Keratinocyte (primary cell): ENCODE data around the gene DKK3. TPM values are rescaled to one million over a fixed set of nuclear protein-coding genes. Genes with fewer than 3 reads are reported as not detected.

Experiments
- DNase-seq: peaks from one replicate; pipeline ENCODE4 v3.0.0-alpha.2; 2011; ENCODE audit warnings: low read depth, missing footprints, low spot score
- FAIRE-seq: peaks from 2 replicates; lab custom pipeline; 2011; peaks lifted over from hg19 to GRCh38; lab: Jason Lieb, UNC
- H2AFZ ChIP-seq: 2 replicates; pipeline ENCODE4 v1.6.0; 2012; ENCODE audit warnings: low read length, control low read depth, inconsistent platforms; ENCODE audit not compliant: control insufficient read depth
- H3K27ac ChIP-seq: 2 replicates; pipeline ENCODE4 v1.5.1; 2011; ENCODE audit warnings: low read length; ENCODE audit not compliant: control insufficient read depth, insufficient read depth
- H3K27me3 ChIP-seq: 3 replicates; pipeline ENCODE4 v1.6.0; 2011; ENCODE audit warnings: low read length; ENCODE audit not compliant: control insufficient read depth, insufficient read depth; ENCODE audit errors: extremely low read depth
- H3K36me3 ChIP-seq, 2 experiments: 2 replicates in 1 of 2; 3 replicates in 1 of 2; pipeline ENCODE4 v1.5.1; 2011; ENCODE audit warnings: low read length in 2 of 2, mild to moderate bottlenecking in 1 of 2; ENCODE audit not compliant: control insufficient read depth in 2 of 2, insufficient read depth in 2 of 2; ENCODE audit errors: extremely low read depth in 1 of 2
- H3K4me1 ChIP-seq: 3 replicates; pipeline ENCODE4 v1.5.1; 2011; ENCODE audit warnings: low read length; ENCODE audit not compliant: control insufficient read depth, insufficient read depth; ENCODE audit errors: extremely low read depth
- H3K4me2 ChIP-seq: 3 replicates; pipeline ENCODE4 v1.6.0; 2011; ENCODE audit warnings: low read depth, low read length; ENCODE audit not compliant: control insufficient read depth, insufficient read depth; ENCODE audit errors: extremely low read depth
- H3K4me3 ChIP-seq, 3 experiments: fragments of 200-600 bp in 1 of 3; sonication (generic) in 1 of 3; 2 replicates in 2 of 3; 3 replicates in 1 of 3; pipeline ENCODE4 v1.5.1; 2011 to 2016; ENCODE audit warnings: low read length in 3 of 3, mild to moderate bottlenecking in 3 of 3, control low read depth in 2 of 3, inconsistent platforms in 1 of 3, low read depth in 1 of 3, mixed read lengths in 1 of 3, mixed run types in 1 of 3, moderate library complexity in 1 of 3; ENCODE audit not compliant: control insufficient read depth in 2 of 3, insufficient read depth in 2 of 3; ENCODE audit errors: extremely low read depth in 1 of 3
- H3K79me2 ChIP-seq: 2 replicates; pipeline ENCODE4 v1.6.0; 2012; ENCODE audit warnings: low read length; ENCODE audit not compliant: control insufficient read depth, insufficient read depth
- H3K9ac ChIP-seq: 3 replicates; pipeline ENCODE4 v1.6.0; 2011; ENCODE audit warnings: low read length; ENCODE audit not compliant: control insufficient read depth, insufficient read depth; ENCODE audit errors: extremely low read depth
- H3K9me1 ChIP-seq: 3 replicates; pipeline ENCODE4 v1.6.0; 2011; ENCODE audit warnings: low read length; ENCODE audit not compliant: control insufficient read depth, insufficient read depth; ENCODE audit errors: extremely low read depth
- H3K9me3 ChIP-seq: 2 replicates; pipeline ENCODE4 v1.5.1; 2012; ENCODE audit warnings: low read depth, low read length; ENCODE audit not compliant: control insufficient read depth
- H4K20me1 ChIP-seq: 3 replicates; pipeline ENCODE4 v1.6.0; 2011; ENCODE audit warnings: low read length; ENCODE audit not compliant: control insufficient read depth, insufficient read depth; ENCODE audit errors: extremely low read depth
- CTCF ChIP-seq, 3 experiments: IDR thresholded peaks in 1 of 3; conservative IDR thresholded peaks in 1 of 3; optimal IDR thresholded peaks in 1 of 3; 2 replicates in 2 of 3; 3 replicates in 1 of 3; pipeline versions ENCODE3 to v1.5.1; 2011; ENCODE audit warnings: low read length in 3 of 3, mild to moderate bottlenecking in 3 of 3, moderate library complexity in 2 of 3, control low read depth in 1 of 3, inconsistent platforms in 1 of 3; ENCODE audit not compliant: insufficient read depth in 2 of 3; ENCODE audit errors: extremely low read depth in 1 of 3
- EZH2 ChIP-seq: IDR thresholded peaks from one replicate; pipeline ENCODE4 v1.6.1; 2012; ENCODE audit warnings: inconsistent platforms, mild to moderate bottlenecking, low read length, moderate library complexity
- dilution Hi-C: fragments of 300-500 bp; cut with MboI; formaldehyde crosslinking; loops from one replicate; pipeline ENCODE4 v1.7.0; 2020; ENCODE audit warnings: low sequenced_read_pairs; ENCODE audit not compliant: extremely low pct_ligation_motif_present
- polyA plus RNA-seq, 5 experiments: library from polyadenylated mRNA; depleted of rRNA in 3 of 5; stranded (reverse) in 3 of 5; stranded (forward) in 1 of 5; unstranded in 1 of 5; fragments of >200 nt; gene quantifications; 1 replicate in 1 of 5; 2 replicates in 3 of 5; 3 replicates in 1 of 5; pipeline versions ENCODE4 v1.2.1 to v1.2.3, GENCODE V29; 2011 to 2012; ENCODE audit warnings: missing spikeins in 2 of 5, low read depth in 1 of 5, low replicate concordance in 1 of 5

The DKK3 gene
- polyA plus RNA-seq, 1 donor (not counting 4 experiments of a cell fraction or from before 2014, with no cell fraction given) = 712 TPM

GRCh38 chr11:11944444-11944843 is 64.0 kb downstream of the DKK3 start:
- H3K4me2 ChIP-seq = no peak overlapping the region
- TF ChIP-seq EZH2 (no peak), CTCF (optimal IDR thresholded peaks at IDR 0.05 in 1 of 3, IDR thresholded peaks at IDR 0.05 in 1 of 3, conservative IDR thresholded peaks at IDR 0.05 in 1 of 3; ENCODE audit: extremely low read depth in 1 of 3, insufficient read depth in 2 of 3, low read length in 3 of 3) (no peak)
- no peaks in the 10 kb centered on the region for H3K27me3 ChIP-seq
- no peak overlapping the region for H3K4me3 ChIP-seq
- H3K27ac ChIP-seq = no peak overlapping the region
- H3K9me1 ChIP-seq = no peaks in the 10 kb centered on the region
- no peak overlapping the region for H3K9ac ChIP-seq
- FAIRE-seq = no peak
- H3K36me3 ChIP-seq = peaks cover 7% of the 10 kb centered on the region in 2 experiments
- no peak overlapping the region for H2AFZ ChIP-seq
- H3K9me3 ChIP-seq = no peaks in the 10 kb centered on the region
- H3K79me2 ChIP-seq = no peaks in the 10 kb centered on the region
- dilution Hi-C loops = no loop called here
- H3K4me1 ChIP-seq = no peaks in the 10 kb centered on the region
- no peak for DNase-seq
- H4K20me1 ChIP-seq = no peaks in the 10 kb centered on the region

DNA sequence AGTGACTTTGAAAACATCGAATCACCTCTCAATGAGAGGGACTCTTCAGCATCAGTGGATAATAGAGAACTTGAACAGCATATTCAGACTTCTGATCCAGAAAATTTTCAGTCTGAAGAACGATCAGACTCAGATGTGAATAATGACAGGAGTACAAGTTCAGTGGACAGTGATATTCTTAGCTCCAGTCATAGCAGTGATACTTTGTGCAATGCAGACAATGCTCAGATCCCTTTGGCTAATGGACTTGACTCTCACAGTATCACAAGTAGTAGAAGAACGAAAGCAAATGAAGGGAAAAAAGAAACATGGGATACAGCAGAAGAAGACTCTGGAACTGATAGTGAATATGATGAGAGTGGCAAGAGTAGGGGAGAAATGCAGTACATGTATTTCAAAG is 65.8 kb downstream of the DKK3 start:
- TF ChIP-seq EZH2 = no peak
- no peak for TF ChIP-seq CTCF (optimal IDR thresholded peaks at IDR 0.05 in 1 of 3, IDR thresholded peaks at IDR 0.05 in 1 of 3, conservative IDR thresholded peaks at IDR 0.05 in 1 of 3; ENCODE audit: extremely low read depth in 1 of 3, insufficient read depth in 2 of 3, low read length in 3 of 3)
- H3K9ac ChIP-seq = no peak overlapping the region
- FAIRE-seq (no peak), DNase-seq (no peak)
- H3K79me2 ChIP-seq = no peaks in the 10 kb centered on the region
- no peak overlapping the region for H3K4me3 ChIP-seq
- no peaks in the 10 kb centered on the region for H3K4me1 ChIP-seq
- no peak overlapping the region for H3K4me2 ChIP-seq
- no peaks in the 10 kb centered on the region for H4K20me1 ChIP-seq
- peaks cover 9 to 10% of the 10 kb centered on the region in 2 experiments for H3K36me3 ChIP-seq
- dilution Hi-C loops = no loop called here
- no peak overlapping the region for H2AFZ ChIP-seq
- no peaks in the 10 kb centered on the region for H3K9me3 ChIP-seq
- no peaks in the 10 kb centered on the region for H3K27me3 ChIP-seq
- H3K27ac ChIP-seq = no peak overlapping the region
- H3K9me1 ChIP-seq = no peaks in the 10 kb centered on the region
